Epithelial cell of prostate (primary cell): ENCODE data around the gene MYO9A.
"Not testable (repeated sequence)": the region's sequence is repeated elsewhere in the genome, so short reads cannot be mapped to it uniquely, and the experiment has no call there.

Experiments
- DNase-seq: peaks from one replicate; pipeline ENCODE4 v3.0.0-alpha.2; 2011; ENCODE audit warnings: low read depth, low spot score
- H3K27ac ChIP-seq: fragments of 450-650 bp; 2 replicates; pipeline ENCODE4 v1.5.1; 2017; ENCODE audit warnings: mild to moderate bottlenecking

The MYO9A gene

DNA sequence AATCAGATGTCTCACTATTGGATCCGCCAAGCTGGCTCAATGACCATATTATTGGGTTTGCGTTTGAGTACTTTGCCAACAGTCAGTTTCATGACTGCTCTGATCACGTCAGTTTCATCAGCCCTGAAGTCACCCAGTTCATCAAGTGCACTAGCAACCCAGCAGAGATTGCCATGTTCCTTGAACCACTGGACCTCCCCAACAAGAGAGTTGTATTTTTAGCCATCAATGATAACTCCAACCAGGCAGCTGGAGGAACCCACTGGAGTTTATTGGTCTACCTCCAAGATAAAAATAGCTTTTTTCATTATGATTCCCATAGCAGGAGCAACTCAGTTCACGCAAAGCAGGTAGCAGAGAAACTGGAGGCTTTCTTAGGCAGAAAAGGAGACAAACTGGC lies 21.7 kb upstream of the MYO9A start:
- DNase-seq: no peak
- H3K27ac ChIP-seq: no peak overlapping the region

DNA sequence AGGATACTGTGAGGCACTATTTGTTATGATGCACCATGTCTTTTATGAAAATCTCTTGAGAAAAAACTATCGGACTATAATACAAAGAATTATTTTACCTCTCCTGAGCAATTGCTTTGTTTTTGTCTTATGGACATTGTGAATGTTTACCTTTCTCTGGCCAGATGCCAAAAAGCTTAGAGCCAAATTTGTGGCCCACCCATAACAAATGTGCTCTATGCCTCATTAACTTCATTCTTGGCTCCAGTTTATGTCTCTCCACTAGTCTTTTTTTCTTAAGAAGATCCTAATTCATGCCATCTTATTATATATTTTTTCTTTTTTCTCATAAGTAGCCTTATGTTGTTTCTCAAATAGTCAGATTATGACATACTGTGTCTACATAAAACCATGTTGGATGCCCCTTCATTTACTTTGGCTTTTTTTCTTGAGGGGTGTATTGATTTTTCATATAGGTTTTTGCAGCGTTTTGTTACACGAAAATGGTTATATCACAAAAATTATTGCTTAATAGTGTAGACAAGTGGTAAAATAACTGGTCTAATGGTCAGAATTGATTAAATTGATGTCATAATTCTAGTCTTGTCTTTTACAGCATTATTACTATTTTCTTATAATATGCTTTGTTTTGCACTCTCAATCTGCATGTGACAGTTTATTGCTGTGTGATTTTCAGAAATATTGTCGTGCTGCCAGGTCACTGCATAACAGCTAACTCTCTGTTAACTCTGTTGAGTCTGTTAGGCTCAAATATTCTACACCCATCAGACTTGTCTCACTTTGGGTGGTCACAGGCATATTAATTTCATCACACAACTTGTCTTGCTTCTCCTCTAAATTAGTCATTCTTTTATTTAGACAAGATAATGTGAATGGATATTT lies 18.5 kb upstream of the MYO9A start:
- no peak for DNase-seq
- H3K27ac ChIP-seq: no peak overlapping the region

DNA sequence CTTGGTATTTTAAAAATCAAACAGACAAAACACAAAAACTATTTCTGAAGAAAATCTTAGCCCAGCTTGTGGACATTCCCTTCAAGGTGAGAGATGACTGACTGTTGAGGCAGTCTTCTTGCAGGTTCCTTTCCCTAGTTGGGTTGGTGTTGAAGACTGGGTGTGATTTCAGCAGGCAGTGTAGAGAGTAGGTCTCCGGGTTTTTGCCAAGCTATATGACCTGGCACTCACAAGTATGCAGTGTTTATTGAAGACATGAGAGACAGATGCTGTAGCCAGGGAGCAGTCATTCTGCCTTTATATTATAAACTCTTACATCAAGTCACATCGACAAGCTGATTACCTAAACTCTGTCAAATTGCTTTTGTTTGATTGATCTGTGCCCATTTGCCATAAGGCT lies 17.8 kb upstream of the MYO9A start:
- no peak overlapping the region for H3K27ac ChIP-seq
- DNase-seq: no peak

DNA sequence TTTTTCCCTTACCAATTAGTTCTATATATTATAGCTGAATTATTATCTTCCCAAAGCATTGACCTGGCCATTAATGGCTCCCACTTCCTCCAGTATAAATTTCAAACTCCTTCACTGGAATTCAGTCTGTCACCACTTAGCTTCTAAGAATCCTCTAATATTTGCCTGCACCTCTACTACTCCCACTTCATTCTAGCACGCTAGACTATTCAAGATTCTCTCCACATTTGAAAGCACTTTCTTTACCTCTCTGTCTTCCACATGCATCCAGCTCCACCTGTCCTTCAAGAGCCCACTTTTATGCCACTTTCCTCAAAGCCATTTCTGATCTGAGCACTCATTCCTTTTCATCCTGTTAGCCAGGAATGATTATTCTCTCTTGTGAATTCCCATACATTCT lies 15.3 kb upstream of the MYO9A start:
- DNase-seq: no peak
- no peak overlapping the region for H3K27ac ChIP-seq

DNA sequence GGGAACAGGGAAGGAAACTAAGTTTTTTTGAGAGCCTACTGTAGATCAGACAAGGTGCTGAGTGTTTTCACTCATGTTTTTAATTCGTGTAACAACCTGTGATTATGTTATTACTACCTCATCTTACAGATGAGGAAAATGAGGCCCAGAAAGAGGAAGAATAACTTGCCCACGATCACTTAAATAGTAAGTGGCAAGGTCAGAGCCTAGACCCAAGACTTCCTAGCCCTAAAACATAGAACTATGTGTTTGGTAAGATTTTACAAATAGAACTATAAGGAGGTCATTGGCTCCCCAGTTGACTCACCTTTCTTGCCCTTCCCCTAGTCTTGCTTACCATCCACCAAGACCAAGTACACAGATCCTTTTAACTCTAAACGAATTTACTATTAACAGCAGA lies 14.0 kb upstream of the MYO9A start:
- DNase-seq: no peak
- no peak overlapping the region for H3K27ac ChIP-seq

DNA sequence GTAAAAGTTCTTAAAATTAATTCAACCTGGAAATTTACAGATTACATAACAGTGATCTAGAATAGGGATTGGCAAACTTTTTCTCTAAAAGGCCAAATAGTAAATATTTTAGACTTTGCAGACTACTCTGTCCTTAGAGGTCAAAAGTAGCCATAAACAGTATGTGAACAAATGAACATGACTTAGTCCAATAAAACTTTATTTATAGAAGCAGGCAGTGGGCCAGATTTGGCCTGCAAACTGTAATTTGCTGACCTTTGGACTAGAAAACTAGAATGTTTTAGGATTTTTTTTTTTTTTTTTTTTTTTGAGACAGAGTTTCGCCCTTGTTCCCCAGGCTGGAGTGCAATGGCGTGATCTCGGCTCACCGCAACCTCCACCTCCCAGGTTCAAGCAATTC lies 12.3 kb upstream of the MYO9A start:
- DNase-seq: no peak
- H3K27ac ChIP-seq: no peak overlapping the region

DNA sequence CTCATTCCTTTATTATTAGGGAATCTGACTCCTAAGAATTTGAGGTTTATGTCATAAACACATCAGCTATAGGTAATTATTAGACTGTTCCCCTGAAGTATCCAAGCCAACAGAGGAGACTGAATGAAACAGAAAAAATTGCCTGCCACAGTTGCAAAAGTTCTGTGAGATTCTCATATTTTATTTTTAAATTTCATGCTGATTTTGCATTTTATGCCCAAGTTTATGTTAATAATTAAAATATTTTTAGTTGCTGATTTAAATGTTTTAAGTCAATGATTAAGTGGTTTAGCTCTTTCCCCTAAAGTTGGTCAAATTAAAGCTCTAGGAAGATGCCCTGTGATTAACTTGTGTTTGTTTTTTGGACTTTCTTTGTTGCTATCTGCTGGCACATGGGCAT lies 10.4 kb upstream of the MYO9A start:
- no peak for DNase-seq
- H3K27ac ChIP-seq: no peak overlapping the region

DNA sequence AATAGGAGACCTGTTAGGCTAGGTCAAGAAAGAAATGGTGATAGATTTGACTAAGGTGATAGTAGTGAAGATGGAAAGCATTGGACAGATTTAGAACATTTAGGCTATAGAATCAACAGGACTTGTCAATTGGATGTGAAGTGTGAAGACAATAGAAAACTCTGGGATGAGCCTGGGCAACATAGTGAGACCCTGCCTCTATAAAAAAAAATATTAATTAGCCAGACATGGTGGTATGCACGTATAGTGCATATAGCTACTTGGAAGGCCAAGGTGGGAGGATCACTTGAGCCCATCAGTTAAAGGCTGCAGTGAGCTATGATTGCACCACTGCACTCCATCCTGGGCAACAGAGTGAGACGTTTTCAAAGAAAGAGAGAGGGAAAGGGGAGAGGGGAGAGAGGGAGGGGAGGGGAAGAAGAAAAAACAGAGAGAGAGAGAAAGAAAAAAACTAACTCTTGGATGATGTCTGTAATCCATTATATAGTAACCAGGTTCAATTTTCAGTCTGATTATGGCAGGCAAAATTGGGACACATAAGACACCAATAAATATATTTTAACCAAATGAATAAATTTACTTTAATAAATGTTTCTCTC lies 9.9 kb upstream of the MYO9A start:
- H3K27ac ChIP-seq: no peak overlapping the region

DNA sequence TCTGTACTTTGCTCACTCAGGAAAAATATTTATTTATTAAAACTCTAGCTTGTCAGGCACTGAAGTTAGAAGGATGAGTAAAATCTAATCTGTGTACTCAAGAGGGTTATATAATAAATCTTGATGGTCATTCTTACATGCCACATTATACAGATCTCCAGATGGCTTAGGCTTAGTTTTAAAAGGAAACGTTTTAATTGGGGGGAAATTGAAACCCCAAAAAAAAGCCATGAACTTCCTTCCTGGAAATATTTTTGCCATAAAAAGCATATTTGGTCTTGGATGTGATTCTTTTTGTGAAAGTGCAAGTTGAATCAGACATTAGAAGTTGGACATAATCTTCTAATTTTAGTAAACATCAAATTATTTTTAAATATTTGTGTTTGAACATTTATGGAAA lies 6.3 kb upstream of the MYO9A start:
- H3K27ac ChIP-seq: no peak overlapping the region
- no peak for DNase-seq

More for the DNA sequence above, 9.9 kb upstream of the MYO9A start:
- no peak for DNase-seq

DNA sequence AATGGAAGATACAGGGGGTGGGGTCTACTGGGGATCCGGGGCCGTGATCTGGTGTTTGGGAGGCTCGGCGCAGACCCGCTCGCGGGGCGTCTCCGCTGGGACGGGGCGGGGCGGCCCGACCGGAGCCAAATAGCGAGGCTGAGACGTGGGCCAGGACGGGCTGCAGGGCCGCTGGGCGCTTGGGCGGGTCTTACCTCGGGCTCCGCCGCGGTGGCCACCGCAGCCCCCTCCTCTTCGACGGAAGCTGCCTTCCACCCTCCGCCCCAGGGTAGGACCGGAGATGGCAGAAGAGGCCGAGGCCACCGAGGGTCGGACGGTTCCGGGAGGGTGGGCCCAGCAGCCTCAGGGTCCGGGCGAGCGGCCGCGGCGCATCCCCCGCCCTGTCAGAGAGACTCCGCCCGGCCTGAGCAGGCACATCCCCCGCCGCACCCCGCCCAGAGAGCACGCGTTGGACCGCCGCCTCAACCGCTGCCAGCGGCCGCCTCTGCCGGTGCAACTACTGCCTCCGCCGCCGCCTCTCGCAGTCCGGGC lies 399 bp downstream of the MYO9A start:
- peak overlapping the region; percentile 86 for H3K27ac ChIP-seq
- peak; percentile 12 for DNase-seq

DNA sequence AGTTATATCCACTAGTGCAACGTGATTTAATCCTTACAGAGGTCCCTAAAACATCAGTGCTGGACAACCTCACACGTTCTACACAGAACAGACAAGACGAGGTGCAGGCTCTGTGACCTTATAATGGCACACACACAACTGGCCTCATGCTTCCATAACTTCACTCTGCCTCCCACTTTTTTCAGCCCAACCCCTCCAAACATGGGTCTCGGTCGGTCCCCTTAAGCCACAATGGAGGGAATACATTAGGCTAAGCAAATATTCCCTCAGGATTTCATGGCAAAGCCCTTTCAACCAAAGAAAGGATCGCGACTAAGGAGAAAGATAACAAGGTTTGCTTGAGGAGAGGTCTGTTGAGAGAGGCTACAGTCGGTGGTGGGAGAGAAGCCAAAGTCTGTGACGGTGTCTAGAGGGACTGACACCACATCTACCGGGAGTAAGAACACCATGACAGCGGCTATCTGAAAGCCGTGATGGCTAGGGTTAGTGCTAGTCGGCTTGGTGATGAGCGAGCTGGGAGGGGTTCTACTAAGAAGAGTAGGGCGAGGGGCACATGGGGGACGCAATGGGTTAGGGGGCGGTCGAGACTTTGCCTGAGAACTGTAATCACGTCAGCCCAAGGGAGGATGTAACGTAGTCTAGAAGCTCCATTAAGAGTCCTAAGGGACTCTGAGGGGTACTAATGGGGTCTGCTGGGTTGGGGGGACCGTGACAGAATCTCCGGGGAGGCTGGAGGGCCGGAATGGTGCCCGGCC lies 1.0 kb downstream of the MYO9A start:
- no peak for DNase-seq
- H3K27ac ChIP-seq: peak overlapping the region; percentile 86

DNA sequence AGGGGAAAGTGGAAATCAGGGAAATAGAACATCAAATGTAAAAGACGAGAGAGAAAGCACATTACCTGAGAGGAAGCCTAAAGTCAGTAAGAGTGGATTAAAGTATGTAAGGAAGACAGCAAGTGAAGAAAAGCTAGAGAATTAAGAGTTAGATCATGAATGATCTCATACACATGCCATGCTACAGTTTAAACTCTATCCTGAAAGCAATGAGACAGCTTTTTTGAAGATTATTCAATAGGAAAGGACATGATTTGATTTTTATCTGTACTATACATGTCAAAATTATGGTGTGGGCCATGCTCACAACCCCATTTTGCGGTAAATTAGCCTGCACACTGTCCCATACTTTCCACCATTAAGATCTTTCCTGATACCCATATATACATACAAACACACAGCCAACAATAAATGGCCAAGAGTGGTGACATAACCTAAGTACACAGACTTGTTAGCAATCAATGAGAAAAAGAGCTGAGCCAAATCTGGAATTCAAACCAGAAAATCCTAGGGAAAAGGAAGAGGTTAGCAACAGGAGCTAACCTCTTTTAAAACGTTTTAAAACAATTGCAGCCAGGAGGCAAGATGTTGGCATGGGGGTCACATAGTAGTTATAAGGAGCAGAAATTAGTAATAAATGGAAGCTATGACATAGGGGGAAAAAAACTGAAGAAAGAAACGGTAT lies 4.5 kb downstream of the MYO9A start:
- H3K27ac ChIP-seq: no peak overlapping the region
- no peak for DNase-seq

DNA sequence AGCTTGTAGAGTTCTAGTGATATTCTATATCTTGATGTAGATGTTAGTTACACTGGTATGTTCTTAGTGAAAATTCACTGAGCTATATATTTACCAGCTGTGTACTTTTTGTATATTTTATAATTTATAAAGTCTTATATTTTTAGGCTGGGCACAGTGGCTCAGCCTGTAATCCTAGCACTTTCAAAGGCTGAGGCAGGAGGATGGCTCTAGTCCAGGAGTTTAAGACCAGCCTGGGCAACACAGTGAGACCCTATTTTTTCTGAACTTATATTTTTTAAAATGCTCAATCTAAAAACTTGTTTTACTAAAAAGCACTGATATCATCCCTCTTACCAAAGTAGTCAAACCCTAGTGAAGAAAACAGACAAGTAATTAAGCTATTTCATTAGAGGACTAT lies 5.1 kb downstream of the MYO9A start:
- no peak for DNase-seq
- no peak overlapping the region for H3K27ac ChIP-seq

DNA sequence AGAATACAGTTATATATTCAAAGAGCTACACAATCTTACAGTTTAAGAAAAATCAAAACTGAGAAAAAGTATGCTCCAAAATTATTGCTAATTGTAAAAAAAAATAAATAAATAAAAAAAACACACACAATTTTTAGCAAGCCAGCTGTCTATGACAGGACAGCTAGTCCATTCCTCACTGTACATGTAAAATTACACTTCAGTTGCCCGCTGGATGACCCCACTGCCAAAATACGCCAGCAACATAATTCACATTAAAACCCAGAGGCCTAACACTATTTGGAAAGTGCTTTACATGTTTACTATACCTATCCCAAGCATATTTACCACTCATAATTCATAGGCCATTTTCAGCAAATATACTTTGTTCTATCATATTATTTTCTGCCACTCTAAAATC lies 5.8 kb downstream of the MYO9A start:
- no peak overlapping the region for H3K27ac ChIP-seq
- DNase-seq: no peak

DNA sequence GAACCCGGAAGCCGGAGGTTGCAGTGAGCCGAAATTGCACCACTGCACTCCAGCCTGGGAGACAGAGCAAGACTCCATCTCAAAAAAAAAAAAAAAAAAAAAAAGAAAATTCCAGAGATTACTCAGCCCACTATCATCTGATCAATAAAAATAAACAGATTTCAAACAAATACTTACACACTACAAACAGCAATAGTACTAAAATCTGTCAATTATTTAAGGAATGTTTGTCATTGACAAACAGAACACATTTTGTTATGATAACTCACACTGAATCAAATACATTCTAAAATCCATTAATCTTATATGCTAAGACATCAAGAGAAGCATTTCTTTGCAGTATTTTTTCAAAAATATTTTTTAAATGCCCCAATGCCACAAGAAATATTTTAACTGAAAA lies 7.6 kb downstream of the MYO9A start:
- H3K27ac ChIP-seq: no peak overlapping the region
- no peak for DNase-seq

DNA sequence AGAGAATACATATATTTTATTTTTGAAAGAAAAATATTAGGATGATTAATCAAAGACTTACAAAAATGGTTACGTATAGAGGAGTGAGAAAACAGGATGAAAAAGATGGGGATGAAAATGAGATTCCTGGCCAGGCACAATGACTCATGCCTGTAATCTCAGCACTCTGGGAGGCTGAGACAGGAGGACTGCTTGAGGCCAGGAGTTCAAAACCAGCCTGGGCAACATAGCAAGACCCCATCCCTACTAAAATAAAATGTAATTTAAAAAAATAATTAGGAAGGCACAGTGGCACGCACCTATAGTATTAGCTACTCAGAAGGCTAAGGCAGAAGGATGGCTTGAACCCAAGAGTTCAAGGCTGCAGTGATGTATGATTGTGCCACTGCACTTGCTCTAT lies 11.9 kb downstream of the MYO9A start:
- H3K27ac ChIP-seq: no peak overlapping the region
- no peak for DNase-seq

DNA sequence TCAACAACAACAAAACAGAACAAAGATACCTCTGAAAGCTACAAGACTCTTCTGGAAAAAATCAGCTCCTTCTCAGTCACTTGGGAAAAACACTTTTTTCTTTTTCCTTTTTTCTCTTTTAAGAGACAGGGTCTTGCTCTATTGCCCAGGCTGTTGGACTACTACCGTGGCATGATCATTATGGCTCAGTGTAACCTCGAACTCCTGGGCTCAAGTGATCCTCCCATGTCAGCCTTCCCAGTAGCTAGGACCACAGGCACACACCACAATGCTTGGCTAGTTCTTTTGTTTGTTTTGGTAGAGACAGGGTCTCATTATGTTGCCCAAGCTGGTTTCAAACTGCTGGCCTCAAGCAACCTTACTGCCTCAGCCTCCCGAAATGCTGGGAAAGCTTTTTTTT lies 12.8 kb downstream of the MYO9A start:
- DNase-seq: no peak
- no peak overlapping the region for H3K27ac ChIP-seq

DNA sequence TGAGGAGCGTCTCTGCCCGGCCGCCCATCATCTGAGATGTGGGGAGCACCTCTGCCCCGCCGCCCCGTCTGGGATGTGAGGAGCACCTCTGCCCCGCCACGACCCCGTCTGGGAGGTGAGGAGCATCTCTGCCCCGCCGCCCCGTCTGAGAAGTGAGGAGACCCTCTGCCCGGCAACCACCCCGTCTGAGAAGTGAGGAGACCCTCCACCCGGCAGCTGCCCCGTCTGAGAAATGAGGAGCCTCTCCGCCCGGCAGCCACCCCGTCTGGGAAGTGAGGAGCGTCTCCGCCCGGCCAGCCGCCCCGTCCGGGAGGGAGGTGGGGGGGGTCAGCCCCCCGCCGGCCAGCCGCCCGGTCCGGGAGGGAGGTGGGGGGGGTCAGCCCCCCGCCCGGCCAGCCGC lies 17.4 kb downstream of the MYO9A start:
- not testable (repeated sequence) for DNase-seq, H3K27ac ChIP-seq

DNA sequence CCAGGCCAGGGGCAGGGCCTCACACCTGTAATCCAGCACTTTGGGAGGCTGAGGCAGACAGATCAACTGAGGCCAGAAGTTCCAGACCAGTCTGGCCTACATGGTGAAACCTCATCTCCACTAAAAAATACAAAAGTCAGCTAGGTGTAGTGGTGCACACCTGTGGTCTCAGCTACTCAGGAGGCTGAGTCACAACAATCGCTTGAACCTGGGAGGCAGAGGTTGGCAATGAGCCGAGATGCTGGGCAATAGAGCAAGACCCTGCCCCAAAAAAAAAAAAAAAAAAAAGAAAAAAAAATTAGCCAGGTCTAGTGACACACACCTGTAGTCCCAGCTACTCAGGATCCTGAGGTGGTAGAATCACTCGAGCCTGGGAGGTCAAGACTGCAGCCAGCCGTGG lies 18.8 kb downstream of the MYO9A start:
- no peak for DNase-seq

DNA sequence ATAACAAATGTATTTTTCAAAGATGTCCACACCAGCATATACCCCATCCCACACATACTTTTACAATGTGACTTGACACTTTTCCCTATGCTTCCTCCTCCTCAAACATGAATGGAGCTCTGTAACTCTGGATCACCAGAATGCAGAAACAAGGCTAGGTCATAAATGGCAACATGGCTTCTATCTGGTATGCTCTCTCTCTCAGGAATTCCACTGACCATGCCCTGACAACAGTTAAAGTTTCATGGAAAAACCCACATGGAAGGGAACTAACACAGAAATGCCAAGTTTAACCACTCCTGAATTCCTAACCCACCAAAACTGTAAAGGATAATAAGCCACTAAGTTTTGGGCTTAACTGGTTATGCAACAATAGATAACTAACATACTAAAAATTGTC lies 19.9 kb downstream of the MYO9A start:
- DNase-seq: no peak
- H3K27ac ChIP-seq: no peak overlapping the region

More for the DNA sequence above, 18.8 kb downstream of the MYO9A start:
- no peak overlapping the region for H3K27ac ChIP-seq
